ENCODE measurements around the gene OR2AE1. TPM values are rescaled to one million over a fixed set of nuclear protein-coding genes. Genes with fewer than 3 reads are reported as not detected.

Gene OR2AE1, protein sequence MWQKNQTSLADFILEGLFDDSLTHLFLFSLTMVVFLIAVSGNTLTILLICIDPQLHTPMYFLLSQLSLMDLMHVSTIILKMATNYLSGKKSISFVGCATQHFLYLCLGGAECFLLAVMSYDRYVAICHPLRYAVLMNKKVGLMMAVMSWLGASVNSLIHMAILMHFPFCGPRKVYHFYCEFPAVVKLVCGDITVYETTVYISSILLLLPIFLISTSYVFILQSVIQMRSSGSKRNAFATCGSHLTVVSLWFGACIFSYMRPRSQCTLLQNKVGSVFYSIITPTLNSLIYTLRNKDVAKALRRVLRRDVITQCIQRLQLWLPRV
- total RNA-seq = under 1 TPM; 0.25 to 0.57 TPM
- under 1 TPM in 1 of 2 donors, not detected in 1; 0.03 TPM for polyA plus RNA-seq
- long read RNA-seq, donor 1 = 0 reads
- long read RNA-seq, donor 2 = 0 reads
- long read RNA-seq, donor 3 = 0 reads
- long read RNA-seq, donor 4 = 0 reads
- long read RNA-seq, donor 5 = 0 reads

DNA sequence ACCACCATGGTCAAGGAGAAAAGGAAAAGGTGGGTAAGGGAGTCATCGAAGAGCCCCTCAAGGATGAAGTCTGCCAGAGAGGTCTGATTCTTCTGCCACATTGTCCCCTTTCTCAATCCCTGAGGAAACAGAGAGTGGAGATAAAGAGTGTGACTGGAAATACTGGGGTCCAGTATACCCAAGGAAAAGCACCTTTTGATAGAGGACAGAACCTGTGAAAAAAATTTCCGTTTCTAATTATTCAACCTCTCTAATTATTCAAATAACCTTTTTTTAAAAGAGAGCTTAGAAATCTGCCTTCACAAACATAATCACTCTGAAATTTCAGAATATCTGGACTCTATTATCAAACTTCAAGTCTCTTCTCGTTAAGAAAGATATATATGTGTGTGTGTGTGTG, at the start of gene OR2AE1:
OR2AE1 (minus strand) TSS at position 101 of the 400 bp plus-strand sequence; CDS start at position 101, 0 bp downstream.
- H3K9me3 ChIP-seq (ENCODE audit: control insufficient read depth in 4 of 4, insufficient read depth in 3 of 4, low read length in 3 of 4) = no peaks in the 10 kb centered on the region
- TF ChIP-seq, protein P1, sequence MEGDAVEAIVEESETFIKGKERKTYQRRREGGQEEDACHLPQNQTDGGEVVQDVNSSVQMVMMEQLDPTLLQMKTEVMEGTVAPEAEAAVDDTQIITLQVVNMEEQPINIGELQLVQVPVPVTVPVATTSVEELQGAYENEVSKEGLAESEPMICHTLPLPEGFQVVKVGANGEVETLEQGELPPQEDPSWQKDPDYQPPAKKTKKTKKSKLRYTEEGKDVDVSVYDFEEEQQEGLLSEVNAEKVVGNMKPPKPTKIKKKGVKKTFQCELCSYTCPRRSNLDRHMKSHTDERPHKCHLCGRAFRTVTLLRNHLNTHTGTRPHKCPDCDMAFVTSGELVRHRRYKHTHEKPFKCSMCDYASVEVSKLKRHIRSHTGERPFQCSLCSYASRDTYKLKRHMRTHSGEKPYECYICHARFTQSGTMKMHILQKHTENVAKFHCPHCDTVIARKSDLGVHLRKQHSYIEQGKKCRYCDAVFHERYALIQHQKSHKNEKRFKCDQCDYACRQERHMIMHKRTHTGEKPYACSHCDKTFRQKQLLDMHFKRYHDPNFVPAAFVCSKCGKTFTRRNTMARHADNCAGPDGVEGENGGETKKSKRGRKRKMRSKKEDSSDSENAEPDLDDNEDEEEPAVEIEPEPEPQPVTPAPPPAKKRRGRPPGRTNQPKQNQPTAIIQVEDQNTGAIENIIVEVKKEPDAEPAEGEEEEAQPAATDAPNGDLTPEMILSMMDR (IDR thresholded peaks at IDR 0.05; ENCODE audit: control extremely low read depth, extremely low read depth) = no peak
- H3K9ac ChIP-seq (ENCODE audit: insufficient read depth in 1 of 2, low read length in 2 of 2) = no peak within 1 kb of the TSS
- peaks cover 0 to 2% (median 0%) of the 10 kb centered on the region in 4 donors for H3K36me3 ChIP-seq (ENCODE audit: control insufficient read depth in 4 of 4, insufficient read depth in 4 of 4, low read length in 4 of 4)
- no peaks in the 10 kb centered on the region for H3K4me1 ChIP-seq (ENCODE audit: control insufficient read depth in 5 of 5, insufficient read depth in 5 of 5, low read length in 5 of 5)
- H3K27ac ChIP-seq (ENCODE audit: low read depth in 1 of 2, low read length in 1 of 2) = no peak within 1 kb of the TSS
- ATAC-seq (ENCODE audit: insufficient read depth, low FRiP score) (no peak), DNase-seq (no peak)
- H3K27me3 ChIP-seq (ENCODE audit: control insufficient read depth in 3 of 3, insufficient read depth in 3 of 3, low read length in 2 of 3) = no peaks in the 10 kb centered on the region
- no peak within 1 kb of the TSS for H3K4me3 ChIP-seq
- WGBS, 2 donors = 90 to 95% methylated on average over 3 of the region's 3 CpGs

DNA sequence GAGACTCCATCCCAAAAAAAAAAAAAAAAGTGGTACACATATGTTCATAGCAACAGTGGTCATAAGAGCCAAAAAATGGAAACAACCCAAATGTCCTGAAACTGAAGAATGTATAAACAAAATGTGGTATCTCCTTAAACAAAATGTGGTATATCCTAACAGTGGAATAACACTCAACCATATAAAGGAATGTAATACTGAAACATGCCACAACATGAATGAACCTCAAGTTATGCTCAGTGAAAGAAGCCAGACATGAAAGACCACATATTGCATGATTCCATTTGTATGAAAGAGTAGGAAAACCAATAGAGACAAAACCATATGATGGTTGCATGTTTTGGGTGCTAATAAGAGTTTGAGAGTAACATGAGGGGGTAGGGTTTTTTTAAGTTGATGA, 49.5 kb upstream of the OR2AE1 start:
- no peak overlapping the region for H3K4me3 ChIP-seq
- H3K27me3 ChIP-seq (ENCODE audit: control insufficient read depth in 3 of 3, insufficient read depth in 3 of 3, low read length in 2 of 3) = peaks cover 0 to 4% (median 0%) of the 10 kb centered on the region in 3 donors
- peaks cover 0 to 4% (median 2%) of the 10 kb centered on the region in 4 donors for H3K36me3 ChIP-seq (ENCODE audit: control insufficient read depth in 4 of 4, insufficient read depth in 4 of 4, low read length in 4 of 4)
- no peak for ATAC-seq (ENCODE audit: insufficient read depth, low FRiP score)
- no peak overlapping the region for H3K9ac ChIP-seq (ENCODE audit: insufficient read depth in 1 of 2, low read length in 2 of 2)
- no peak for DNase-seq
- peaks cover 0 to 7% (median 0%) of the 10 kb centered on the region in 5 donors for H3K4me1 ChIP-seq (ENCODE audit: control insufficient read depth in 5 of 5, insufficient read depth in 5 of 5, low read length in 5 of 5)
- no peak overlapping the region for H3K27ac ChIP-seq (ENCODE audit: low read depth in 1 of 2, low read length in 1 of 2)
- TF ChIP-seq, protein P1 (IDR thresholded peaks at IDR 0.05; ENCODE audit: control extremely low read depth, extremely low read depth) = no peak
- no peaks in the 10 kb centered on the region for H3K9me3 ChIP-seq (ENCODE audit: control insufficient read depth in 4 of 4, insufficient read depth in 3 of 4, low read length in 3 of 4)

DNA sequence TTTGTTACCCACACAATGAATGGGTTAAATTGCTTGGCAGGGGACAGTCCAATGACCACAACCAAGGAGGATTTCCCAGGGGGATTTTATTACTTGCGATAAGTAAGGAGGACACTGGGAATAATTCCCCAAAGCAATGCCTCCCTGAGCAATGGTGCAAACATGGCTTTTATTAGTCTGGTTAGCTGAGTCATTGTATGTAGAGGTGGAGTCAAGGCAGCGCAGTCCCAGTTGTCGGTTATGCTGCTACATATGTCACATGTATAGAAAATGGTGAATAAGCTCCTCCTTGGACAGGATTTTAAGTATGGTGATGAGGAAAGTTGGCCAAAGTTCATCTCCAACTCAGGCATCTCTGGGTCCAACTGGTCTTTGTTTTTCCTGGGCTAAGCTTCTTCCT, 46.4 kb upstream of the OR2AE1 start:
- no peak for DNase-seq
- Histone ChIP-seq H3K36me3 (ENCODE audit: control insufficient read depth in 4 of 4, insufficient read depth in 4 of 4, low read length in 4 of 4) (peaks cover 0 to 11% (median 4%) of the 10 kb centered on the region in 4 donors), H3K4me3 (no peak overlapping the region), H3K9ac (ENCODE audit: insufficient read depth in 1 of 2, low read length in 2 of 2) (no peak overlapping the region), H3K27me3 (ENCODE audit: control insufficient read depth in 3 of 3, insufficient read depth in 3 of 3, low read length in 2 of 3) (peaks cover 0 to 4% (median 0%) of the 10 kb centered on the region in 3 donors), H3K9me3 (ENCODE audit: control insufficient read depth in 4 of 4, insufficient read depth in 3 of 4, low read length in 3 of 4) (no peaks in the 10 kb centered on the region), H3K4me1 (ENCODE audit: control insufficient read depth in 5 of 5, insufficient read depth in 5 of 5, low read length in 5 of 5) (peaks cover 0 to 12% (median 2%) of the 10 kb centered on the region in 5 donors), H3K27ac (ENCODE audit: low read depth in 1 of 2, low read length in 1 of 2) (no peak overlapping the region)
- WGBS, 2 donors = 87 to 93% methylated on average over 3 of the region's 3 CpGs
- ATAC-seq (ENCODE audit: insufficient read depth, low FRiP score) = no peak
- TF ChIP-seq, protein P1 (IDR thresholded peaks at IDR 0.05; ENCODE audit: control extremely low read depth, extremely low read depth) = no peak
